RCC 7860 (cell line): Measurements from ENCODE around the gene MRFAP1L1.
"Not testable (repeated sequence)": the region's sequence is repeated elsewhere in the genome, so short reads cannot be mapped to it uniquely, and the experiment has no call there.

ENCODE experiments used
- DNase-seq: peaks from one replicate; pipeline ENCODE4 v3.0.0-alpha.2; 2015; ENCODE audit warnings: low spot score
- FAIRE-seq: peaks from 2 replicates; lab custom pipeline; 2012; peaks lifted over from hg19 to GRCh38; lab: Jason Lieb, UNC

The MRFAP1L1 gene

GRCh38 chr4:6734165-6734786 lies 24.6 kb upstream of the MRFAP1L1 start:
- DNase-seq (no peak), FAIRE-seq (no peak)

- FAIRE-seq, result no peak
These were observed 23.9 kb upstream of the MRFAP1L1 start for GRCh38 chr4:6733358-6734164.

GRCh38 chr4:6732441-6733357 lies 23.0 kb upstream of the MRFAP1L1 start:
- FAIRE-seq (peak; percentile 59), DNase-seq (peak; percentile 79)

More at GRCh38 chr4:6733358-6734164, 23.9 kb upstream of the MRFAP1L1 start:
- no peak for DNase-seq

- DNase-seq, result no peak
- FAIRE-seq, result no peak
These were observed 22.1 kb upstream of the MRFAP1L1 start for GRCh38 chr4:6731780-6732179.

GRCh38 chr4:6731318-6731675 lies 21.6 kb upstream of the MRFAP1L1 start:
- FAIRE-seq (no peak), DNase-seq (no peak)

- FAIRE-seq (no peak), DNase-seq (no peak)
These were observed 21.1 kb upstream of the MRFAP1L1 start for GRCh38 chr4:6730603-6731317.

GRCh38 chr4:6728320-6729029 lies 18.8 kb upstream of the MRFAP1L1 start:
- FAIRE-seq (no peak), DNase-seq (no peak)

GRCh38 chr4:6727943-6728250 lies 18.2 kb upstream of the MRFAP1L1 start:
- DNase-seq, result no peak
- FAIRE-seq, result no peak

GRCh38 chr4:6727081-6727942 lies 17.6 kb upstream of the MRFAP1L1 start:
- DNase-seq, result no peak
- no peak for FAIRE-seq

GRCh38 chr4:6725427-6725961 lies 15.8 kb upstream of the MRFAP1L1 start:
- not testable (repeated sequence) for DNase-seq, FAIRE-seq

GRCh38 chr4:6724421-6725111 lies 14.9 kb upstream of the MRFAP1L1 start:
- FAIRE-seq (no peak), DNase-seq (no peak)

- DNase-seq (no peak), FAIRE-seq (no peak)
These were observed 14.2 kb upstream of the MRFAP1L1 start for GRCh38 chr4:6723851-6724250.

GRCh38 chr4:6722891-6723290 lies 13.2 kb upstream of the MRFAP1L1 start:
- no peak for DNase-seq
- no peak for FAIRE-seq

- FAIRE-seq, result no peak
- DNase-seq, result no peak
These were observed 11.5 kb upstream of the MRFAP1L1 start for GRCh38 chr4:6721121-6721520.

- FAIRE-seq (no peak), DNase-seq (peak; percentile 53)
These were observed 10.6 kb upstream of the MRFAP1L1 start for GRCh38 chr4:6720202-6720699.

GRCh38 chr4:6719611-6720179 lies 10.0 kb upstream of the MRFAP1L1 start:
- DNase-seq, result no peak
- no peak for FAIRE-seq

GRCh38 chr4:6718932-6719610 lies 9.4 kb upstream of the MRFAP1L1 start:
- FAIRE-seq (no peak), DNase-seq (no peak)
